T47D (cell line): ENCODE data around the gene FBXO42.
"Not testable (repeated sequence)": the region's sequence is repeated elsewhere in the genome, so short reads cannot be mapped to it uniquely, and the experiment has no call there.

ENCODE experiments used
- DNase-seq, 2 experiments: peaks; one replicate each; pipeline versions ENCODE4 v3.0.0 to v3.0.0-alpha.2; 2011 to 2012; ENCODE audit warnings: low read depth in 1 of 2, low spot score in 1 of 2
- JUND ChIP-seq: IDR thresholded peaks from 2 replicates; pipeline ENCODE4 v1.6.1; 2012; ENCODE audit warnings: low read depth
- in situ Hi-C: cut with HindIII; loops from 2 replicates; pipeline ENCODE4 v1.10.0; 2016; ENCODE audit warnings: low sequenced_read_pairs, low pct_unique_long_range_greater_than_20kb

Gene FBXO42

GRCh38 chr1:16221499-16221898 is 130.8 kb downstream of the FBXO42 start:
- no peak for DNase-seq
- in situ Hi-C loops: no loop called here

GRCh38 chr1:16219968-16220500 is 132.2 kb downstream of the FBXO42 start:
- TF ChIP-seq JUND: no peak
- in situ Hi-C loops: no loop called here
- DNase-seq: no peak

More at GRCh38 chr1:16221499-16221898, 130.8 kb downstream of the FBXO42 start:
- TF ChIP-seq JUND: no peak

GRCh38 chr1:16218674-16219071 is 133.6 kb downstream of the FBXO42 start:
- TF ChIP-seq JUND: no peak
- in situ Hi-C loops: no loop called here
- DNase-seq: no peak

GRCh38 chr1:16218014-16218673 is 134.1 kb downstream of the FBXO42 start:
- TF ChIP-seq JUND: no peak
- in situ Hi-C loops: no loop called here
- DNase-seq: no peak

- in situ Hi-C loops: no loop called here
- DNase-seq: peak; percentile 66 to 98
- TF ChIP-seq JUND: no peak
Measured at GRCh38 chr1:16217061-16217785, 135.1 kb downstream of the FBXO42 start.

- TF ChIP-seq JUND: no peak
- peak; percentile 31 to 93 for DNase-seq
- in situ Hi-C loops: no loop called here
Measured at GRCh38 chr1:16215882-16216753, 136.2 kb downstream of the FBXO42 start.

GRCh38 chr1:16215240-16215639 is 137.0 kb downstream of the FBXO42 start:
- in situ Hi-C loops, DNase-seq: not testable (repeated sequence)

GRCh38 chr1:16213544-16213943 is 138.7 kb downstream of the FBXO42 start:
- DNase-seq, in situ Hi-C loops: not testable (repeated sequence)

- no peak for TF ChIP-seq JUND
- in situ Hi-C loops: no loop called here
- DNase-seq: no peak
Measured at GRCh38 chr1:16213013-16213412, 139.3 kb downstream of the FBXO42 start.

GRCh38 chr1:16212251-16212961 is 139.9 kb downstream of the FBXO42 start, which contains the start of gene ARHGEF19:
TSS of gene ARHGEF19 (minus strand) at chr1:16212652. CDS start at chr1:16209054, 3,598 bp downstream.
- no peak for TF ChIP-seq JUND
- in situ Hi-C loops: no loop called here
- peak in 1 of 2 experiments; percentile 83 for DNase-seq

- DNase-seq: no peak
- in situ Hi-C loops: no loop called here
- no peak for TF ChIP-seq JUND
Measured at GRCh38 chr1:16211824-16212223, 140.5 kb downstream of the FBXO42 start.

- no peak for DNase-seq
- TF ChIP-seq JUND: no peak
- in situ Hi-C loops: no loop called here
Measured at GRCh38 chr1:16210581-16210980, 141.7 kb downstream of the FBXO42 start.
